NCI-H128 (cell line): ENCODE measurements around the gene GPC1.

Experiments used
- DNase-seq: peaks from one replicate; lab custom pipeline; 2025; ENCODE audit not compliant: unreplicated experiment; lab: John Stamatoyannopoulos, UW

GPC1 gene

DNA sequence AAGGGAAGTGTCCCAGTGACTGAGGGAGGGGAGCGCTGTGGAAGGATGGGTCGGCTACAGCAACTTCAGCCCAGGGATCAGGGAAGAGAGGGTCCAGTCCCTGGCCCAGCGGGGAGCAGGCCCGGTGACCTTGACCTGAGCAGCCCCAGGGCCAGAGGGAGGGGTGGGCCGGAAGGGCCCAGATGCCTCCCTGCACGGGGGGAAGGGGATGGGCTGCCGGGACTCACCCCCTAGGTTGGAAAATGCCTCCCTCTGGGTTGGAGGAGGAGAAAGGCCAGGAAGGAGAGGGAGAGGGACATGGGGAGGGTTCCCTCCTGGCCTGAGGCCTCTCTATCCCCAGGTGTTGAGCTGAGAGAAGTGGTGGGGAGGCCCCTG, 19.8 kb downstream of the GPC1 start:
- no peak for DNase-seq

DNA sequence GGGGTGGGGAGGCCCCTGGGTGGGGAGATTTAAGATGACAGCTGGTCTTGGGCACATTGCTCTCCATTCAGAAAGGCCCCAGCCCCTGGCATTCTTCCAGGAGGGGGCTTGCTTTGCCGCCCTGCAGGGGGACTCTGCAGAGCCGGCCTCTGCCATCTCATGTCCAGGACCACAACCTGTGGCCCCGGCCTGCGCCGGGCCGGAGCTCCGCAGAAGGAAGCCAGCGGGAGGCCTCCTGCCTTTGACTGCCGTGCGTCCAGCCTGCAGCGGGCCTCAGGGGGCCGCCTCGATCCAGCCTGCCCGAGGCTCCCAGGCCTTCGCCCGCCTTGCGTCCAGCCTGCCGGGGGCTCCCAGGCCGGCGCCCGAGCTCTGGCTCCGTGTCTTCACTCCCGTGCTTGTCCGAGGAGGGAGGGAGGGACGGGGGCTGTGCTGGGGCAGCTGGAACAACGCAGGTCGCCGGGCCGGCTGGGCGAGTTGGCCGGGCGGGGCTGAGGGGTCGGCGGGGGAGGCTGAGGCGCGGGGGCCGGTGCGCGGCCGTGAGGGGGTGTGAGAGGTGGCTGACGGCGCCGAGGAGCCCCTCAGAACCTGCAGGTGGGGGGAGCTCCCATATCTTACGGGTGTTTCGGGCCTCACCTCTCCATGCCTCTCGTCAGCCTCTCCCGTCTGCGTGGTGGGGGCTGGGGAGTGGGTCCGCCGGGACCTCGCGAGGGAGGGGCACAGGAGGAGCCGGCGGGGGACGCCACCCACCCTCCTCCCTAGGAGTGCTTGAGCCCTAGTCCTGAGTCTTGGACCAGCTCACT, 20.4 kb downstream of the GPC1 start:
- no peak for DNase-seq

DNA sequence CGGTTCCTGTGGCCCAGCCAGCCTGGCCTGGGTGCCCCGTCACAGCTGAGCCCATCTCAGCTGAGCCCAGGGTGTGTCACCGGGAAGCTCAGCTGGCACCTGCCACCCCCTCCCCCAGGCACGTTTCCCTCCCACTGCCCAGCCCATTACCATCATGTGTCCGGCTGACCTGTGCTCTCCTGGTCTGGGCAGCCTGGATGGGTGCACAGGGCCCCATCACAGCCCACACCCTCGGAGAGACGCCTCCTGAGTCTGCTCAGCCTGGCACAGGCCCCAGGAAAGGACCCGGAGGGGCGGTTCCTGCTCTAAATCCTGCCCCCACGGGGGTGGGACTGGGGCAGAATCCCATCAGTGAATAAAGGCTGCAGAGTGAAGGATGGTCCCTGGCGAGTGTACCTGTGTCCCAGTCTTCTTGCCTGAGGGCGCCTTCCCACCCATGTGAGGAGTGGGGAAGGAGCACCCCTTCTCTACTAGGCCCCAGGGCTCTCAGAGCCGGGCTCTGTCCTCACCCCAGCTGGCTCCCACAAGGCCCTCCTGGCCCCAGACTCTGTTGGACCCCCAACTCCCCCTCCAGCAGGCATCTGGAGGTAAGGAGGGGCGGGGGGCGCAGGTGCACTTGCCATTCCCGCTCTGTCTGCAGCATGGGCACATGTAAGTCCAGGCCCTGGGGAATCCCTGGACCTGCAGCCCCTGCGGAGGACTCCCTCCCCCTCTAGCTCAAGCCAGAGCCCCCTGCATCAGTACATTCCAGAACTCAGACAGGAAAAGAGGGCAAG, 21.2 kb downstream of the GPC1 start:
- DNase-seq, result no peak

DNA sequence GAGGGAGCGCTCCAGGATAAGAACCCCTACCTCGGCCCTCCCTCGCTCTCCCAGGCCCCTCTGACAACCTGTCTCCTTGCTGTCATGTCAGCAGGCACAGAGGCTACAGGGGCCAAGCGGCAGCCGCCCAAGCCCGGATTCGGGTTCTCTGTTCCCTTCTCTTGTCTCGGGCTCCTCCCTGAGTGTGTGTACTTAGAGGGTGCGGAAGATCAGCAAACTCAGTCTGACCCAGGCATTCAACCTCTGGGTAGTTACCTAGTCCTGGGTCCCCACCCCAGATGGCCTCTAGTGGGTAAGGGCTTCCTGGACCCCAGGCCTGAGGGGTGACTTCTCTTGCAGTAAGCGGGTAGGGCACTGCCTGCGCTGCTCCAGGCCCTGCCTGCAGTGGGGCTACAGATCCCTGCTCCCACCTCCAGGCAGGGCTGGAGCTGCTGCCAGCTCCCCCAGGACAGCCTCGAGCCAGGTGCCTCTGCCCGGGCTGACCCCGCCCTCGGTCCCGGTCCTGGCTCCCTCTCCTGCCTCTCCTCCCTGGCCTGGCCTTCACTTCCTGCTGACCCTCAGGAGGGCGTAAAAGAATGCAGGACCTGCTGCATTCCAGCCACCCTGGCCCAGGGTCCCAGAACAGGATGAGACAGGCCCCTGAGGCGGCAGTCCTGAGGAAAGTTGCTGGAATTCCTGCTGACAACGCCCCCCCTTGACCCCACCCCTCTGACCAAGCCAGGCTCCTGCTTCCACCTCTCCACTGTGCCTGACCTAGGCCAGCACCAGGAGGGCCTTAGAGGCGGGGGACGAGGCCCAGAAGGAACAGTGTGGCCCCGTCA, 22.0 kb downstream of the GPC1 start:
- DNase-seq, result no peak

DNA sequence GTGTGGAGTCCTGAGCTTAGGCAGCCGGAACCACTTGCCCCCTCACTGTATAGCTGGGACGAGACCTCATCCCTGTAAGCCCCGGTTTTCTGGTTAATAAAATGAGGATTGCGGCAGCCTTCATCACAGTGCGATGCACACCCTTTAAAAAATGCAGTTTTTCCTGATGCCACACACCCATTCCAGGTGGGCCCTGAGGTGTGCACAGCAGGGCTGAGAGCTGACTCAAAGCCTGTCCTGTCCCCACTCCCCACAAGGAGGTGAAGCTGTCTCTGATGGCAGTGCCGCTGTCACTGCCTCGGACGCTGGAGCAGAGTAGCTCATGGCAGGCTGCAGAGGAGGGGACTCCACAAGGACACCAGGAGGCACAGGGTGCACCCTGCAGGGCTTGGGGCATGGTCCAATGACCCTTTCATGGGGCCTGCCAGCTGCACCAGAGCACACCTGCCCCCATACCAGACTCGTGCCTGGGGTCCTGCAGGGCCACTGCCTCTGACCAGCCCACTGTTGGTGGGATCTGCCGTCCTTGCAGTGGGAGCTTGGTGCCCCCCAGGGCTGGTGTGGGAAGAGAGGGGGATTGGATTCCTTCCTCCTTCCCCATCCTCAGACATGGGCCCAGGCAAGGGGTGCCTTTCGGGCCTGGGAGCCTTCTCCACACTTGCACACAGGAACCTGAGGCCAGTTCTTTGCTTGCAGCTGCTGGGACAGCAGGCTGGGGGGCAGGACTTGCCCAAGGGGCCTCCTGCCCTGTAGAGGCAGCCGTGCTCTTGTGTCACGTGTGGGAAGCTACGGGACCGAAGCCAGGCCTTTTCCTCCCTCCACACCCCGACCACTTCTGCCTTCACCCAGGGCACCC, 22.8 kb downstream of the GPC1 start:
- no peak for DNase-seq

DNA sequence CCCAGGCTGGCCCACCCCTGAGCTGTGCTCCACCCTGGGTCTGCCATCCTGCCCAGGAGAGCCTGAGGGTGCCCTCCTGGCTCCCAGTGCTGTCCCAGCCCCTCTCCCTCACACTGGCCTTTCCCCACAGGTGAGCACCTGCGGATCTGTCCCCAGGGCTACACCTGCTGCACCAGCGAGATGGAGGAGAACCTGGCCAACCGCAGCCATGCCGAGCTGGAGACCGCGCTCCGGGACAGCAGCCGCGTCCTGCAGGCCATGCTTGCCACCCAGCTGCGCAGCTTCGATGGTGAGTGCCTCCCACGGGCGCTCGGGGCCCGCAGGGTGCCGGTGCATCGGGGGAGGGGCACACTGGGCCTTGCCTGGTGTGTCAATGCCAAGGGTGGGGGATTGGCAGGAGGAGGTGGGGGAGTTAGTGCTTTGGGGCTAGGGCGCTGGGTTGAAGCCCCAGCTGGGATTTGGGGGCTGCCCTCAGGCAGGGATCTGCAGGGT, 23.5 kb downstream of the GPC1 start:
- DNase-seq, result no peak

DNA sequence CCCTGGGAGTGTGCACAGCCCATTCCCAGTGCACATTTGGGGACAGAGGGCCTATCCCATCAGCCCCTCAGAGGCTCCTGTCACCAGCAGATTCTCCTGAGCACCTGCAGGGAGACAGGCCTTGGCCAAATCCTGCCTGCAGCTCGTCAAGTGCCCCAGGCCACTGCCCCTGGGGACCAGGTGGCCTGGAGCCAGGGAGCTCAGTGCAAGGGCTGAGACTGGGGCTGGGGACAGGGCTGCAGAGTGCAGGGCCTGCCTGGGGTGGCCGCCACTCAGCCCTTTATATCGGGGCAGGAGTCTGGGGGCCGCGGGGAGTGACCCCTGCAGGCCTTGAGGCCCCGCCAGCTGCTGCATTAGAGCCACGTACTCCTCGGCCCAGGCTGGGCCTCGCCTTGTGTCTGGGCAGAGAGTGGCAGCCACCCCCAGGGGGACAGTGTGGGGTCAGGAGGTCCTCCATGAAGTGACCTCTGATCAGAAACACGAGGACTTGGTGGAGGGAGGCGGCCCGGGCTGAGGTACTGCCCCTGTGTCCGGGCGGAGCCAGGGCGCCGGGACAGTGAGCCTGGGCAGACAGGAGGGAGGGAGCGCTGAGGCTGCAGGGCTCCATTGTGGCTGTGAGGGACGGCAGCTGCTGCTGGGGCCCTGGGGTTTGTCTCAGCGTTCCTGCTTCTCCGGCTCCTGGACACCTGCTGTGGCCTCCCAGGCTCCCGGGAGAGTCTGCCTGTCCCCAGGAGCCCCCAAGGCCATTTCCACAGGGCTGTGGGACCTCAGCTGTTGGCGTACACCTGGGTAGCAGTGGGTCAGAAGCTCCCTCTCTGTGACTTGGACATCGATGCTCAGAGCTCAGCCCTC, 24.2 kb downstream of the GPC1 start:
- no peak for DNase-seq

DNA sequence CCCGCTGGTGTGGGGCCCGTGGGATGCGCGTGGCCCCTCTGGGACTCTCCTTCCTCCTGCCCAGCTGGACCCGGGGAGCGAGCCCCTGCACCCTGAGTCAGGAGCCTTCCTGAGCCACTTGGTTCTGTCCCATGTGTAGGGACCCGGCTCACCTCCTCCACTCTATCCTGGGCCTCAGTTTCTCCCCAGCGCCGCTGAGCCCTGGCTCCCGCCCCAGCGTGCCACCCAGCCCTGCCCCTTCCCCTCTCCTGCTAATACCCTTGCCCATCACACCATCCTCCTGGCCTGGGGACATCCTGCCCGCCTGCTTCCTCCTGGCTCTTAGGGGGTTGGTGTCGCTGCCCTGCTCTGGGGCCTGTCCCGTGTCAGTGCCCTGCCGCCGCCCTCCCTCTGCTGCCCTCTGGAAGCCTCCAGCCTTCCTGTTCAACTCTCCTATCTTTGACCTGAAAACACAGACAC, 24.8 kb downstream of the GPC1 start:
- DNase-seq, result no peak

DNA sequence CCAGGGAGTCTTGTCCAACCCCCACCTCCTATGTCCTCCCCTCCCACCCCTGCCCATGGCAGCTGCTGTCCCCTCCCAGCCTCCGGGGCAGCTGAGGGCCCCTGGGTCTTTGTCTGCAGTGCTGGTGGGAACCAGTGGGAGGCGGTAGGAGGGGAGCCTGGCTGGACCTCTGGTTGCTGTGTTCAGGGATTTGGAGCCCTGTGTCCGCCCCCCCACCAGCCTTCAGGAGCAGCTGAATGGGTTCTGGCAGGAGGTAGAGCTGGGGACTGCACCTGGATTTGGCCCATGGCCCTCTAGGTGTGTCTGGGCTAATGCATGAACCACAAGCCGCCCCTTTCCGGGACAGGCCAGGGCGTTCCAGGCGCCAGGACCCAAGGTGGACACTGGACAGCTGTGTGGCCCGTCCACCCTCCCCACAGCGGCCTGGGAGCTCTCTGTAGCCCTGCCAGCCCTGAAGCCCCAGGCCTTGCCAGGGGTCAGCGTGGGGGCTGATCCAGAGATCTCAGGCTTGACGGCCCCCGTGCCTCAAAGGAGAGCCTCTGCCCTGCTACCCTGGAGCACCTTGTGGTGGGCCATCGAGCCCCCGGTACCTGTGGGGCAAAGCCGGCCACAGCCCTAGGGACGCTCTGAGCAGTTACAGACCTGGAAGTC, 25.4 kb downstream of the GPC1 start:
- no peak for DNase-seq

DNA sequence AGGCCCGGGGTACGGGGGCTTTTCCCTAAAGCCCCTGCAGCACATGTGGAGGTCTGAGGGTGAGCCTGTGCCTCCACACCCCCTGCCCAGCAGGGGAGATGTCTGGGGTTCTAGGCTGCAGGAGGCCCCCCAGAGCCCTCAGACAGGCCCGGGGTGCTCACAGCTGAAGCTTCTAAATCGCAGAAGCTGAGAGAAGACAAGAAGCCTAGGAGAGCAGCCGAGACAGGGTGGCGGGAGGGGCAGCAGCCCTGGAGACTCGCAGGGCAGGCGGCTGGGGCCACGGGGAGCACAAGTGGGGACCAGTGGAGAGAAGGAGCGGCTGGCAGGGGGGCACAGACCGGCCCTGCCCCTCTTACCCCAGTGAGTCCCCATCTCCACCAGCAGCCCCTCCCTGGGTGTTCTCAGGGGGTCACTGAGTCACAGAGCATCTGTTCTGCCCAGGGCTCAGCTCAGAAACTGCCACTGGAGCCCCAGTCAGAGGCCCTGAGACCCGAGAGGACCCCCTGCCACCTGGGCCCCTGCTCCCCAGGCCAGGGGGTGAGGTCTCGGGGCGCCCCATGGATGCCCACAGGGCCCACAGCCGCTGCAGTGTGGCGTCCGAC, 26.1 kb downstream of the GPC1 start:
- DNase-seq, result no peak

DNA sequence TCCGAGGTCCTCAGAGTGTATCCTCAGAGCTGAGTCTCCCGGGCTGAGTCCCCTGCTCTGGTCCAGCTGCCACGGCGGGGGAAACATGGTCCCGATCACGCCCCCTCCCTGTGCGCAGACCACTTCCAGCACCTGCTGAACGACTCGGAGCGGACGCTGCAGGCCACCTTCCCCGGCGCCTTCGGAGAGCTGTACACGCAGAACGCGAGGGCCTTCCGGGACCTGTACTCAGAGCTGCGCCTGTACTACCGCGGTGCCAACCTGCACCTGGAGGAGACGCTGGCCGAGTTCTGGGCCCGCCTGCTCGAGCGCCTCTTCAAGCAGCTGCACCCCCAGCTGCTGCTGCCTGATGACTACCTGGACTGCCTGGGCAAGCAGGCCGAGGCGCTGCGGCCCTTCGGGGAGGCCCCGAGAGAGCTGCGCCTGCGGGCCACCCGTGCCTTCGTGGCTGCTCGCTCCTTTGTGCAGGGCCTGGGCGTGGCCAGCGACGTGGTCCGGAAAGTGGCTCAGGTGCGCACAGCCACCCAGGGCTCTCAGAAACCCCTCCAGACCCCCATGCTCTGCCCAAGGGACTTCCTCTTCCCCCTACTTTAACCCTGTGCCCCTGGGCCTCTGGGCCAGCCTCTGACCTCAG, 26.7 kb downstream of the GPC1 start:
- DNase-seq, result no peak

DNA sequence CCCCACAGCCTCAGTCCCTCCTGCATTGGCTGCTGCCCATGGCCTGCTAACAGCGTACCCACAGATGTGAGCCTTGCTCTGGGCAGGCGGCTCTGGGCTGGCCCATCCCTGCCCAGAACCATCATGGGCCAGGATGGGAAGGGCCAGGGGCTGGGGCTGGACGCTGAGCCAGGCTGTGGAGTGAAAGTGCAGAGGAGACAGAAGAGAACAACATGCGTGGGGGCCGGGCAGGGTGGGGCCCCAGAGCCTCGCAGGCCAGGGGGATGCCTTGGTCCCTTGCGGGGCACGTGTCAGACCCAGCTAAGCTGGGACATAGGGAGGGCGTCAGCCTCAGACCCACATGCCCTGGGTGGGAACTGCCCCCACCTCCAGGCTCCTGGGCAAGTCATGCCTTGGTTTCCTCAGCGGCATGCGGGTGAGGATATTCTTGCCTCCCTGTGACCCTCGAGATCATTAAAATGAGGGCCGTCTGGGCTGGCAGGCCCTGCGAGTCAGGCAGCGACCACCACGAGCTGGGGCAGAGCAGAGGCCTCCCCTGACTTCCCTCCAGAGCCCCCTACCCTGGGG, 27.3 kb downstream of the GPC1 start:
- no peak for DNase-seq

DNA sequence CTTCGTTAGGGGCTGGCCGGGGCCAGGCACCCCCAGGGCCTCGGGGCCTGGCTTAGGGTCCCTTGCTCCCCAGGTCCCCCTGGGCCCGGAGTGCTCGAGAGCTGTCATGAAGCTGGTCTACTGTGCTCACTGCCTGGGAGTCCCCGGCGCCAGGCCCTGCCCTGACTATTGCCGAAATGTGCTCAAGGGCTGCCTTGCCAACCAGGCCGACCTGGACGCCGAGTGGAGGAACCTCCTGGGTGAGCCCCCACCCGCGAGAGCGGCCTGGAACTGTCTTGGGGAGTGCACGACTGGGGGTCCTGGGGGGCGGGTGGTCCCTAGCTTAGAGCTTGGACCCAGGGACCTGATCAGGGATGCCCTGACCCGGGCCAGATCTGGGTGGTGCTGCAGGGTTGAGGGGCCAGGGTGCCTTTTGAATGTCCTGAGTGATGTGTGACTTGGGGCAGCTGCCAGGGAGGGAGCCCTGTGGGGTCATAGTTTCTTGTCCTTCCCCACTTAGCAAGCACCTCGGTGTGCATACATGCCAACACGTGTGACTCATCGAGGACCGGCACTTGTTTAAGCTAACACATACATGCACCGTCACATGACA, 27.9 kb downstream of the GPC1 start:
- DNase-seq, result no peak

DNA sequence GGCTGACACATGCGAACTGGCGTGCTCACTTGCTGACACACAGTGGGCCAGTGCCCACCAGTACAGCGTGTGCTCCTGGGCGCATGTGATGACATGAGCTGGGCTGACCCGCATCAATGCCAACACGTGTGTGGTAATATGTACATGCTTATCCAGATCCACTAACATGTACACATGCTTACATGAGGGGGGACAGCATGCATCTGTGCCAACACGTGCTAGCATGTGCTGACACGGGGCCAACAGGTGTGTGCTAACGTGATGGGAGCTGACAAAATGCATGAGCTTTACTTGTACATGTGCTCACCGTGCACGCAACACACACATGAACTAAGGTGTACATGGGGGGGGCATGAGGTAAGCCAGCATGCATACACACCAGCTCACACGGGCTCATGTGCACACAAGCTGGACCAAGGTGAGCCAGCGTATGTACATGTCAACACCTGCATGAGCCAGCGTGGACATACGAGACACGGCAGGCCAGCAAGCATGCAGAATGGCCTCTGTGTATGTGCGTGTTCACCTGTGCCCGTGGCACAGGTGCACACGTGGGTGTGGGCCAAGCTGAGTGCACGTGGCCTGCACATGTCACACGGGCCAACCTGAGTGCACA, 28.5 kb downstream of the GPC1 start:
- DNase-seq, result no peak

DNA sequence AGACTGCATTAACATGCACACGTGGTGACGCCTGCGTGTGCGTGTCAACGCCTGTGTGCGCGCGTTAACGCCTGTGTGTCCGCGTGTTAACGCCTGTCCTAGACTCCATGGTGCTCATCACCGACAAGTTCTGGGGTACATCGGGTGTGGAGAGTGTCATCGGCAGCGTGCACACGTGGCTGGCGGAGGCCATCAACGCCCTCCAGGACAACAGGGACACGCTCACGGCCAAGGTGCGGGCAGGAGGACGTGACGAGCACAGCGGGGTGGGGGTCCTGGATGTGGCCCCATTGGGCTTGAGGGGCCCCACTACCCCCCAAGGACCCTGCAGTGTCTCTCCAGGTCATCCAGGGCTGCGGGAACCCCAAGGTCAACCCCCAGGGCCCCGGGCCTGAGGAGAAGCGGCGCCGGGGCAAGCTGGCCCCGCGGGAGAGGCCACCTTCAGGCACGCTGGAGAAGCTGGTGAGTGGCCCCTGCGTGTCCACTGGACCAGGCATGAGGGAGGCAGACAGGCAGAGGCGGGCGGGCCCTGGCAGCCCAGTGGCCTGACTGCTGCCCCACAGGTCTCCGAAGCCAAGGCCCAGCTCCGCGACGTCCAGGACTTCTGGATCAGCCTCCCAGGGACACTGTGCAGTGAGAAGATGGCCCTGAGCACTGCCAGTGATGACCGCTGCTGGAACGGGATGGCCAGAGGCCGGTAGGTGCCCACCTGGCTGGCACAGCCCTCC, 29.2 kb downstream of the GPC1 start:
- no peak for DNase-seq

DNA sequence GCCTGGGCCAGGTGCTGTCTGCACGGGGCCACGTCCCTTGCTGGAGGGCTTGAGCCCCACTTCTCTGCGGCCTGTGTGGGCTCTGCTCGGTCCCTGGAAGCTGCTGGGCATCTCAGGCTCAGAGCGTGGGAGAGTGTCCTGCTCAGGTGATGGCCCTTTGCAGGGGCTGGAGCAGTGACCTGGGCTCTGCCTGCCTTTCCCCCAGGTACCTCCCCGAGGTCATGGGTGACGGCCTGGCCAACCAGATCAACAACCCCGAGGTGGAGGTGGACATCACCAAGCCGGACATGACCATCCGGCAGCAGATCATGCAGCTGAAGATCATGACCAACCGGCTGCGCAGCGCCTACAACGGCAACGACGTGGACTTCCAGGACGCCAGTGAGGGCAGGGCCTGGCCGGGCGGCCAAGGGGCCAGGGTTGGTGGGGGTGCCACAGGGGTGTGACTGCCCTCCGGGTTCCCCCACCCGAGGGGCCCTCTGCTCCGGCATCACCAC, 29.9 kb downstream of the GPC1 start:
- no peak for DNase-seq
